ENCODE results near the gene TPCN2. TPM values are rescaled to one million over a fixed set of nuclear protein-coding genes. Genes with fewer than 3 reads are reported as not detected.

The TPCN2 gene
- total RNA-seq, 1 experiment from 2014 or later = 15.2 TPM

- ChIA-PET CTCF (no interaction called here), RAD21 (ENCODE audit: low non-redundant PET in 1 of 2, low total read pairs in 2 of 2, uncharacterized antibody in 2 of 2, unreplicated experiment in 2 of 2) (no interaction called here), POLR2A (no interaction called here)
- H3K9me3 ChIP-seq (ENCODE audit: control insufficient read depth in 1 of 2, insufficient read depth in 1 of 2, low read depth in 1 of 2, low read length in 2 of 2) = no peaks in the 10 kb centered on the region
- H2AFZ ChIP-seq (ENCODE audit: low read depth, low read length, poor library complexity, severe bottlenecking) = no peak overlapping the region
- BruUV-seq (replicated peaks) = no TSS peak
- no peaks in the 10 kb centered on the region for H3K79me2 ChIP-seq (ENCODE audit: insufficient read depth, low read length)
- no peaks in the 10 kb centered on the region for H3K9me2 ChIP-seq (ENCODE audit: insufficient read depth)
- H3K4me1 ChIP-seq (ENCODE audit: control insufficient read depth in 1 of 2, insufficient read depth in 2 of 2, low read length in 2 of 2) = peaks cover 22 to 26% of the 10 kb centered on the region in 2 experiments
- no peak overlapping the region for H3K4me3 ChIP-seq (replicated peaks in 1 of 2; ENCODE audit: low read depth in 1 of 2, low read length in 2 of 2)
- H3K36me3 ChIP-seq (ENCODE audit: control insufficient read depth in 1 of 2, insufficient read depth in 2 of 2, low read length in 2 of 2) = no peaks in the 10 kb centered on the region
- no peak for ATAC-seq
- no peaks in the 10 kb centered on the region for H3K27me3 ChIP-seq (ENCODE audit: insufficient read depth, low read length)
- H4K20me1 ChIP-seq (ENCODE audit: insufficient read depth) = no peaks in the 10 kb centered on the region
- no peak overlapping the region for H3K4me2 ChIP-seq (ENCODE audit: low read length)
- H3K9ac ChIP-seq (ENCODE audit: low read length) = no peak overlapping the region
- intact Hi-C loops (cut with micrococcal nuclease) = no loop called here
- TF ChIP-seq ELF1 (IDR thresholded peaks at IDR 0.05; ENCODE audit: borderline replicate concordance, low read depth) (no peak), JUND (IDR thresholded peaks at IDR 0.05) (no peak), SP1 (IDR thresholded peaks at IDR 0.05; ENCODE audit: low read depth) (no peak), CTCF (IDR thresholded peaks at IDR 0.05 in 2 of 3, conservative IDR thresholded peaks at IDR 0.05 in 1 of 3; ENCODE audit: borderline replicate concordance in 1 of 3, insufficient read depth in 1 of 3, low read depth in 2 of 3, low read length in 2 of 3) (no peak), ZBTB33 (IDR thresholded peaks at IDR 0.05; ENCODE audit: extremely low read depth, insufficient replicate concordance, low read length) (no peak), CEBPB (IDR thresholded peaks at IDR 0.05; ENCODE audit: low read depth) (no peak), EZH2 (IDR thresholded peaks at IDR 0.05) (no peak), REST (IDR thresholded peaks at IDR 0.05; ENCODE audit: low read depth) (no peak), ATF3 (IDR thresholded peaks at IDR 0.05) (no peak), CBX3 (IDR thresholded peaks at IDR 0.05; ENCODE audit: low read depth) (no peak), YY1 (IDR thresholded peaks at IDR 0.05; ENCODE audit: extremely low read depth, insufficient replicate concordance, low read depth, low read length) (no peak), SIN3A (IDR thresholded peaks at IDR 0.05; ENCODE audit: low read depth) (no peak), ZFX (IDR thresholded peaks at IDR 0.05) (no peak), FOSL1 (IDR thresholded peaks at IDR 0.05; ENCODE audit: low read depth) (no peak), MAX (IDR thresholded peaks at IDR 0.05) (no peak), RAD21 (IDR thresholded peaks at IDR 0.05; ENCODE audit: low read depth) (no peak), ZNF274 (IDR thresholded peaks at IDR 0.05; ENCODE audit: low read depth, low read length) (no peak), TCF7L2 (IDR thresholded peaks at IDR 0.05; ENCODE audit: borderline replicate concordance, extremely low read depth, insufficient read depth, insufficient read length) (no peak), EZH2phosphoT487 (IDR thresholded peaks at IDR 0.05; ENCODE audit: borderline replicate concordance) (no peak), POLR2AphosphoS5 (IDR thresholded peaks at IDR 0.05; ENCODE audit: low read depth, low read length) (no peak)
- DNase-seq (ENCODE audit: low read depth, low spot score) = no peak
- no peak overlapping the region for H3K27ac ChIP-seq (ENCODE audit: low read depth, low read length)
These were observed 34.5 kb upstream of the TPCN2 start for GRCh38 chr11:69014084-69014851.
